Stomach smooth muscle (tissue), 2 donors: ENCODE measurements around the gene UBR3.
"Not testable (repeated sequence)": the region's sequence is repeated elsewhere in the genome, so short reads cannot be mapped to it uniquely, and the experiment has no call there.

Experiments used
- H3K27ac ChIP-seq: one replicate; pipeline ENCODE4 v1.7.0; 2013; ENCODE audit warnings: mild to moderate bottlenecking, low read length, inconsistent platforms
- H3K27me3 ChIP-seq, 2 donors: one replicate each; pipeline ENCODE4 v1.7.0; 2013; ENCODE audit warnings: low read length in 2 of 2; ENCODE audit not compliant: insufficient read depth in 2 of 2, control insufficient read depth in 1 of 2
- H3K36me3 ChIP-seq, 2 donors: one replicate each; pipeline ENCODE4 v1.7.0; 2013; ENCODE audit warnings: low read length in 2 of 2; ENCODE audit not compliant: control insufficient read depth in 2 of 2, insufficient read depth in 2 of 2
- H3K4me1 ChIP-seq: one replicate; pipeline ENCODE4 v1.7.0; 2013; ENCODE audit warnings: low read length; ENCODE audit not compliant: control insufficient read depth, insufficient read depth
- H3K4me3 ChIP-seq, 2 donors: one replicate each; pipeline ENCODE4 v1.7.0; 2013; ENCODE audit warnings: low read length in 2 of 2
- H3K9ac ChIP-seq, 2 donors: one replicate each; pipeline ENCODE4 v1.7.0; 2013; ENCODE audit warnings: low read length in 2 of 2, mild to moderate bottlenecking in 1 of 2
- H3K9me3 ChIP-seq, 2 donors: one replicate each; pipeline ENCODE4 v1.7.0; 2013; ENCODE audit warnings: low read length in 2 of 2; ENCODE audit not compliant: control insufficient read depth in 2 of 2
- donor health status: healthy.
- donor health status: Pancreatic carcinoma.

Gene UBR3

GRCh38 chr2:170126138-170126728 lies 299.0 kb downstream of the UBR3 start:
- not testable (repeated sequence) for H3K27ac ChIP-seq, H3K4me3 ChIP-seq, H3K36me3 ChIP-seq, H3K27me3 ChIP-seq, H3K4me1 ChIP-seq, H3K9ac ChIP-seq, H3K9me3 ChIP-seq
